SHP77 (cell line): ENCODE results near the gene ATP6V1G3.
"Not testable (repeated sequence)": the region's sequence is repeated elsewhere in the genome, so short reads cannot be mapped to it uniquely, and the experiment has no call there.

Source experiments
- DNase-seq, 2 experiments: peaks; one replicate each; lab custom pipeline; 2025; lab: John Stamatoyannopoulos, UW

The ATP6V1G3 gene

DNA sequence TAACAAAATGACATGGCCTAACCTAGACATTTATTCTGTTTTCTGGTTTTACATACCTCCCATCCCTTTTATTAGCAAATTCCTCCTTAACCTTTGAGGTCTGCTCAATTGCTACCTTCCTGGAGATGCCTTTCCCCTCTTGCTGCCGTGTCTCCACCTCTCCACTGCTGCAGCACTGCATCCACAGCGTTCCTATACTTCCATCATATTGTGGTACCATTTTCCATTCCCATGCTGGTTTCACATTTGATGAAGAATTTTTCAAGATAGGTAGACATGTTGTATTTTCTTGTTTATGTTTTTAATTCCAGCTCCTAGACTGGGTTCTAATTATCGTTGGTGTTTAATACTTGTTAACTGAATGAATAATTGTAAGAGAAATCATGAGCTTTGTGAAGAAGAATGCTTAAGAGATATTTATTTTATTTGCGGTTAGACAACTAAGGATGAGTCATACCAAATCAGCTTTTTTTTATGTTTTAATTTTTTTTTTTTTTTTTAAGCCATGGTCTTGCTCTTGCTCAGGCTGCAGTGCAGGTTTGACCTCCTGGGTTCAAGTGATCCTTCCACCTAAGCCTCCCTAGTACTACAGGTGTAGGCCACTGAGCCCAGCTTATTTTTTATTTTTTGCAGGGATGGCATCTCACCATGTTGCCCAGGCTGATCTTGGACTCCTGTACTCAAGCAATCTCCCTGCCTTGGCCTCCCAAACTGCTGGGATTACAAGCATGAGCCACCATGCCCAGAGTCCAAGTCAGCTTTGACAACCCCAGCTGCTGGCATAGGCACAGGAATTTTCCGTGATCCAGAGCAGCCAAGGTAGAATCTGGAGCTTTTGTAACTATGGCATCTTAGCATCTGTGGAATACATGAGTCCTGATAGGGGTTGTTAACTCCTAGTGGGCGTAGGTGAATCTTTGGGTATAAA is 44.0 kb downstream of the ATP6V1G3 start:
- no peak for DNase-seq

DNA sequence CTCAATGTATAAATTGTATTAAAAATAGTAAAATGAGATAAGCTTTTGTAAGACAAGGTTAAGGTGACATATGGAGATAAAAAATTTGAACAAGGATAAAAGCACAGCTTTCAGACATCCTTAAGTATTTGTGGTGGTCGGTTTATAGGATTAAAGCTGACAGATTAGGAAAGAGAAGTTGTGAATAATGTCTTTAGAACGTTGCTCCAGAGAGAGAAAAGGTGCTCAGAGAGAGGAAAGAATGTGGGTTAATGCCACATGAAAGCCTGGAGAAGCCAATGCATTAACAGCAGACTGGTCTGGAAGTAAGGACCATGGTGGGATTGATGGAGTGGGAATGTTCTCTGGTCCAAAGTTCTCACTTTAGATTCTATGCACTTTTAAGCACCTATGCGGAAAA is 44.8 kb downstream of the ATP6V1G3 start:
- no peak for DNase-seq

DNA sequence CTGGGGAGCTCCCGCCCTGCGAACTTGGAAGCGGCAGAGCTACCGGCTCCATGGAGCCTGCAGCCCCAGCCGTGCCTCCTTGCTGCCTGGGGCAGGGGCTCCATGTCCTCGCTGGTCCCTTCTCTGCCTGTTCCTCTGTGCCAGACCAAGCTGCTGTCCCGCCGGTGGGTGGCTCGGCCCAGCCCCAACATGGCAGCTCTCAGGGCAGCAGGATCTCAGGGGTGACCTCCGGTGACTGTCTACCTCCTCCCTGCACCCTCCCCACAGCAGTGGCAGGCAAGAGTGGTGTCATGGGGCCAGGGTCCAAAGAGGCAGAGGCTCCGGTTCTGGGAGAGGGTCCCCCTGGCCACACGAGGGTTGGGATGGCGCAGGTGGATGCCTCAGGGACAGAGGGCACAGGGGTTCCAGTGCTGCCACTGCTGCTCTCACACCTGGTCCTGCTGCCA is 45.8 kb downstream of the ATP6V1G3 start:
- no peak for DNase-seq

DNA sequence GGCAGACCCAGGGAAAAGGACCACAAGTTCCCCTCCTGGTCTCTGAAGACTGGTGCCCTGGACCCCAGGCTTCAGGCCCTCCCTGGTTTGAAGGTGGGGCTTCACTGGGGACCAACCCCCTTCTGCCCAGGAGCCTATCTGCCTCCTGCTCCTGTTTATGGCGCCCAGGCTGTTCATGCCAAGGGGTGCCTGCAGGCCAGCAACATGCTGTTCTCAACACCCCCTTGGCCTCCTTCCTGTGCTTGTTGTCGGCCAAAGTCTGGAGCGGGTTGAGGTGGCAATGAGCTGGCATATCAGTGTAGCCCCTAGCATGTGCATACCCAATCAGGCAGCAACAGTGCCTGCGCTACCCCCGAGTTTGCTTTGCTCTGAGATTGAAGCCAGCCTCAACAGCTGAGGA is 46.3 kb downstream of the ATP6V1G3 start:
- DNase-seq = no peak

DNA sequence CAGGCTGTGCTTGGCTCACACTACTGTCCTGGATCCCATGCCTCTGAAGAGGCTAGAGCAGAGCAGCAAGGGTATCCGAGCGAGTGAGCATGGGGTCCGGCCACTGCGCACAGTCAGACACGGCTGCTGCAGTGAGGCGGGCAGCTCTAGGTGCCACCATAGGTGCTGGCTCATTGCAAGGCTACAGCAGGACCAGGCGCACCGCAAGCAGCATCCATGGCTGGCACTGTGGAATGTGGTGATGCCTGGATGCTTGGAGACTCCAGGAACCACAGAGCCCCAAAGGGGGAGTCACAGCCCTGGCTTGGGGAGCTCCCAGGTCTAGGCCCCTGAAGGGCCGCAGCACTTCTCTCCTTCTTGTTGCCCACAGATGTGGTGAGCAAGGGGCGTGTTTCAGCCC is 47.2 kb downstream of the ATP6V1G3 start:
- DNase-seq = no peak

DNA sequence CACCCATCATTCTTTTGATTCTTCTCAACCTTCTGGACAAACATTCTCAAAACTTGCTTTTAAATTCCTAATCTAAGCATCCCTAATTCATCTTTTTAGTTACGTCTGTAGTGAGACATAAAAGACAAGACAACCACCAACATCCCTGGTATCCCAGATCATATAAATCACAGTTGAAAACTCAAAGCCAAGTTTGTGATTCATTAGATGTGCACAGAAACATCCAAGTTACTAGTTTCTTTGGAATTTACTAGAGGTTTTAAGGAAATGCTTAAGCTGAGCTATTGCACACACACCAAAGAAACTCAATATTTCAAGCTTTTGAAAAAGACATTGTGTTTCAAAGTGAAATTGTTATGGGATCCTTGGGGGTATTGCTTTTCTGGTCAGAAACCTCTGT is 47.6 kb downstream of the ATP6V1G3 start:
- DNase-seq = no peak

DNA sequence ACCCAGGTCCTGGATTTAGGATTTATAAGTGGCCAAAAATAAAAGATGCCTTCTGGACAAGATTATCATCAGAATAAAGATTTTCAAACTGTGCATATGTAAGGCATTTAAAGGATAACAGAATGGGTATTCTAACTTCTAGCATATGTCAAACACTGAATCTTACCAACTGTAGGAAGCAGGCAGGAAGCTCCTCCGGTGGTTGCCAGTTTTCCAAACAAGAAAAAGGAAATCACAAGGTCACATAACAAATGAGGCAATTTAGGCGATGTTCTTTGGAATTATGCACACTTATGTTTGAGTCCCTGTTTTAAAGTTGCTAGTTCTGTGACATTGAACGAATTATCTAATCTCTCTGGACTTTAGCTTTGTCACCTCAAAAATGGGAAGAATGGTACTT is 48.9 kb downstream of the ATP6V1G3 start:
- DNase-seq = no peak

DNA sequence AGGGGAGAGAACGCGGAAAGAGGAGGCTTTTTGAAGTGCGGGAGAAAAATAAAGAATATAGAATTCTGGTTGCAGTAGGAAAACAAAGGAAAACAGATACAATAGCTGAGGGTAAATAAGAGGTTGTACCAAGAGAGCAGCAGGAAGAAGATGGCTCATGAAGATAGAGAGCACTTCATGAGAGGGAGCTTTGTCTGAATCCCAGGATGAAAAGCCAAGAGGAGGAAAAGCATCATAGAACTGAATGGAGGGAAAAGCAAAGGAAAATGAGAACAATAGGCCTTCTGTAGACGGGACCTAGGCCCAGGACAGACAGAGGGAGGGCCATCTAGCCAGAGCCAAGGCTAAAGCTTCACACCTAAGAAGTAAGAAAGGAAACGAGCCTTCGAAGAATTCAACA is 49.5 kb downstream of the ATP6V1G3 start:
- DNase-seq = no peak

DNA sequence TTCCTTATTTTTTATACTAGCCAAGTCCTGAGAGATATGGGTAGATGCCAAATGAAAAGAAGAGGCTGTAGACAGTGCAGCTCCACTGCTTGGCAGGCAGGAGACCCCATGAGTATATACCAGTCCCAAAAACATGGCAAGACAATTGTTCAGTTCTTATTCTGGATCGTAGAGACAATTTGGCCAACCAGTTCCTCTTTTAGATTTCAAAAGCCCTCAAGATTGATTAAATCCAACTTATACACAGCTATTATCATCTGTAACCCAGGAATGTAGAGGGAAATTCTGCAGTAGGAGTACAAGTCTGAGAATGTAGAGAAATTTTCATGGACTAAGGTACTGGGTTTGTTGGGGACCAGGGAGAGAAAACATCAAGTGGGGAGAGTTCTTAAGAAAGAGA is 50.3 kb downstream of the ATP6V1G3 start:
- no peak for DNase-seq

DNA sequence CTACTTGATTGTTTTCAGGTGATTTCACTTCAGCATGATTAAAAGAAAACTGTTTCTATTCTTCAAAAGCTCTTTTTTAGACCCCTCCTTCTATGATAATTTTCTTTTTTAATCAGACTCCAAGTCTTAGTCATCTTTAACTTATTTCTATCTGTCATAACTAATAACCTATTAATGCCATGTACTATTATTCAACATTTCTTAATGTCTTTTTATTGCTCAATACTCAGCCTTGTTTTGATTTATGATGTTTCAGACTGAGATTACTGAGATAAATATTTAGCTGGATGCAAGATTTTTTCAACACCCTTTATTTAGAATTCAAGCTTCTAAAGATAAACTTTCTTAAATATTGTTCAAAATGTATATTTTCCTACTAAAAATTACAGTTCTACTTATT is 53.6 kb downstream of the ATP6V1G3 start:
- no peak for DNase-seq

DNA sequence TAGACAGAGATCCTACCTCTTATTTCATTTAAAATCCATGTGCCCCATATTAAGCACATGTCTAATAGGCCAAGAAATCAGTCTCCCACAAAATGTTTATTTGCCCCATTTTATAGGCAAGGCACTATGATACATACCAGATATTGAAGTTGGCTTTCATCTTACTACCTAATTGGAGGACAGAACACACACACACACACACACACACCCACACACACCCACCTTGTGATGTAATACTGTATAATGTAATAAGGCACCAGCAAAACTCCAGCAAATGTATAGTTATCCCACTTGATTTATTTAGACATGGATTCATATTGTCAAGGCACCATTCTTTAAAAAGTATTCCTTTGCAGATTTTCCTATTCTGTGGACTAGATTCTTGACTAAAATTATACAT is 56.8 kb downstream of the ATP6V1G3 start:
- no peak for DNase-seq

DNA sequence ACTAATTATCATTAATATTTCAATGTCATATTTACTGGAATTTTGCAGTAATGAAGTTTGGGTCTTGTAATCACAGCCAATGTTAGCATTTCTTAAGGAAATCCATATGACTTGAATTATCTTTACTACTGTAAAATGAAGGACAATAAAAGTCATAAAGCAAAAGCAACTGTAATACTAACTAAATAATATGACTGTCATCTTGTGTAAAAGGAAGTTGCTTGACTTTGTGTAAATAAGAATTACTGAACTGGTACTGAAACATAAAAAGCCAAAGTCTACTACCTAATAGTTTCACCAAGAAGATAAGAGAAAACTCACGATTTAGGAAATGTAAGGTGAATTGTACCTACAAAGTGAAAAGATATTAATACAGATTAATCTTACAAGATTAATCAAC is 57.5 kb downstream of the ATP6V1G3 start:
- no peak for DNase-seq

DNA sequence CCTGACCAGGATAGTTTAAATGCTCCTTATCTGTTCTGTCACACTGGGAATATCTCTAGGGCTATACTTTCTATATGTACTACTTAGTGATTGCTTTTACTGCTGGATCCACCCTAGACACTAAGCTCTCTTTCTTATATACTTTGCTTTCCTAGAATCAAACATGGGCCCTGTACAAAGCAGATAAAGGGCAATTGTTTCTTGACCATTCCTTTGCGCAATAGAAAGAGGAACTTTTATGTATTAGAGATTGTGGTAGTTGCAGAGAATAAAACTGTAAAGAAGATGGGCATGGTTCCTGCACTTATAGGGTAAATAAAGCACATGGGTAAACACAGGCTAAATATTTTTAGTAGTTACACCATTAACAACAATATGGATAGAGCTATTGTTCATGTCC is 58.8 kb downstream of the ATP6V1G3 start:
- no peak for DNase-seq

DNA sequence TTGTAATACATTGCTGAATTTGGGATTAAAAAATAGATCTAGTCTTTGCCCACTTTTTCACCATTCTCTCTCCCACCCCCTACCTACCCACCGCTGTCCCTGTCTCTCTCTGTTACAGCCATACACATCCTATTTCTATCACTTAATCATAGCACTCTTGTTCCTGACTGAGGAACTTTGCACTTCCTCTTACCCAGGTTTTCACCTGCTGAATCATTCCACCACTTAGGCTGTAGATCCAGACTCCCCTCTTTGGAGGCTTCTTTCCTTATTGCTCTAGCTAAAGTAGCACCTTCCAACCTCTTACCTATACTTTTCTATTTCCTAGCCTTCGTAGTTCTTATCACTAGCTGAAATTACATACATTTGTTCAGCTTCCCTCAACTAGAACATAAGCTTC is 59.6 kb downstream of the ATP6V1G3 start:
- DNase-seq = no peak

DNA sequence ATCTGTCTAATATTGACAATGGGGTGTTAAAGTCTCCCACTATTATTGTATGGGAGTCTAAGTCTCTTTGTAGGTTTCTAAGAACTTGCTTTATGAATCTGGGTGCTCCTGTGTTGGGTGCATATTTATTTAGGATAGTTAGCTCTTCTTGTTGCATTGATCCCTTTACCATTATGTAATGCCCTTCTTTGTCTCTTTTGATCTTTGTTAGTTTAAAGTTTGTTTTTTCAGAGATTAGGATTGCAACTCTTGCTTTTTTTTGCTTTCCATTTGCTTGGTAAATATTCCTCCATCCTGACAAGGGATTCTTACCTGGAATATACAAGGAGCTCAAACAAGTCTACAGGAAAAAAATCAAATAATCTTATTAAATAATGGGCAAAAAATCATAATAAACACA is 63.1 kb downstream of the ATP6V1G3 start:
- not testable (repeated sequence) for DNase-seq
